GM12891 (cell line): ENCODE measurements around the gene BCLAF1.

Experiments used
- PAX5 ChIP-seq: IDR thresholded peaks from 2 replicates; pipeline ENCODE4 v1.6.1; 2011; ENCODE audit warnings: low read length, moderate library complexity, mild to moderate bottlenecking; ENCODE audit not compliant: insufficient read depth, severe bottlenecking
- POLR2A ChIP-seq: IDR thresholded peaks from 2 replicates; pipeline ENCODE4 v1.6.1; 2011; ENCODE audit warnings: low read depth, low read length, control low read depth
- POLR2AphosphoS5 ChIP-seq: IDR thresholded peaks from 2 replicates; pipeline ENCODE4 v1.6.1; 2011; ENCODE audit warnings: low read depth, low read length, control low read depth
- POU2F2 ChIP-seq: IDR thresholded peaks from 2 replicates; pipeline ENCODE4 v1.6.1; 2011; ENCODE audit warnings: low read depth, mild to moderate bottlenecking, control low read depth, low read length, moderate library complexity
- SPI1 ChIP-seq: IDR thresholded peaks from 2 replicates; pipeline ENCODE4 v1.6.1; 2011; ENCODE audit warnings: low read depth, low read length, control low read depth
- TAF1 ChIP-seq: IDR thresholded peaks from 2 replicates; pipeline ENCODE4 v1.6.1; 2011; ENCODE audit warnings: low read depth, low read length, control low read depth

- peak; percentile 53; the same call in 1 of the 2 replicates for TF ChIP-seq POLR2AphosphoS5
- no peak for TF ChIP-seq TAF1
- no peak for TF ChIP-seq POLR2A
- TF ChIP-seq POU2F2, result no peak
- no peak for TF ChIP-seq PAX5
- TF ChIP-seq SPI1, result no peak
These were observed 38.3 kb downstream of the BCLAF1 start for GRCh38 chr6:136251394-136251793.
